CD14-positive monocyte (primary cell): ENCODE data around the gene WIPI1. TPM values are rescaled to one million over a fixed set of nuclear protein-coding genes. Genes with fewer than 3 reads are reported as not detected.

Source experiments
- DNase-seq, 3 donors: peaks; one replicate each; pipeline ENCODE4 v3.0.0-alpha.2; 2011 to 2022
- H2AFZ ChIP-seq: 2 replicates; pipeline ENCODE4 v1.6.0; 2012; ENCODE audit warnings: mild to moderate bottlenecking, low read depth, low read length, inconsistent platforms; ENCODE audit not compliant: insufficient read depth, poor library complexity, severe bottlenecking
- H3K27ac ChIP-seq, 2 donors: 1 replicate in 1 of 2; 2 replicates in 1 of 2; pipeline ENCODE4 v1.5.1; 2012 to 2013; ENCODE audit warnings: low read length in 2 of 2, control low read depth in 1 of 2, inconsistent platforms in 1 of 2, low read depth in 1 of 2, mild to moderate bottlenecking in 1 of 2
- H3K27me3 ChIP-seq, 2 donors: one replicate each; pipeline versions ENCODE4 v1.6.0 to v1.6.1; 2011 to 2013; ENCODE audit warnings: low read length in 2 of 2; ENCODE audit not compliant: control insufficient read depth in 2 of 2, insufficient read depth in 2 of 2
- H3K36me3 ChIP-seq, 2 donors: replicated peaks in 1 of 2; 1 replicate in 1 of 2; 2 replicates in 1 of 2; pipeline versions ENCODE4 v1.5.1 to v1.6.1; 2012 to 2013; ENCODE audit warnings: low read length in 2 of 2, control low read depth in 1 of 2, inconsistent platforms in 1 of 2, mild to moderate bottlenecking in 1 of 2; ENCODE audit not compliant: insufficient read depth in 2 of 2, control insufficient read depth in 1 of 2
- H3K4me1 ChIP-seq, 2 donors: 1 replicate in 1 of 2; 2 replicates in 1 of 2; pipeline versions ENCODE4 v1.5.1 to v1.6.1; 2012 to 2013; ENCODE audit warnings: low read length in 2 of 2, control low read depth in 1 of 2, inconsistent platforms in 1 of 2, mild to moderate bottlenecking in 1 of 2, moderate library complexity in 1 of 2; ENCODE audit not compliant: insufficient read depth in 2 of 2, control insufficient read depth in 1 of 2
- H3K4me2 ChIP-seq: replicated peaks from 2 replicates; pipeline ENCODE3; 2012; ENCODE audit warnings: low read length, moderate library complexity, mild to moderate bottlenecking; ENCODE audit not compliant: poor library complexity, severe bottlenecking; ENCODE audit errors: extremely low read depth
- H3K4me3 ChIP-seq, 3 experiments: fragments of 200-600 bp in 1 of 3; sonication (generic) in 1 of 3; replicated peaks in 1 of 3; 1 replicate in 2 of 3; 2 replicates in 1 of 3; pipeline ENCODE4 v1.5.1; 2011 to 2013; ENCODE audit warnings: low read length in 3 of 3, mild to moderate bottlenecking in 3 of 3, control low read depth in 2 of 3, low read depth in 2 of 3, inconsistent platforms in 1 of 3, moderate library complexity in 1 of 3
- H3K79me2 ChIP-seq: 2 replicates; pipeline ENCODE4 v1.6.0; 2012; ENCODE audit warnings: mild to moderate bottlenecking, control low read depth, inconsistent platforms, low read length, moderate library complexity; ENCODE audit not compliant: insufficient read depth
- H3K9ac ChIP-seq: 2 replicates; pipeline ENCODE4 v1.6.0; 2017; ENCODE audit warnings: low read length, mild to moderate bottlenecking; ENCODE audit not compliant: insufficient read depth, poor library complexity, severe bottlenecking
- H3K9me3 ChIP-seq, 2 donors: replicated peaks in 1 of 2; 1 replicate in 1 of 2; 2 replicates in 1 of 2; pipeline versions ENCODE4 v1.5.1 to v1.6.1; 2012 to 2013; ENCODE audit warnings: low read length in 2 of 2, control low read depth in 1 of 2; ENCODE audit not compliant: control insufficient read depth in 1 of 2, insufficient read depth in 1 of 2
- H4K20me1 ChIP-seq: 2 replicates; pipeline ENCODE4 v1.6.0; 2012; ENCODE audit warnings: mild to moderate bottlenecking, low read length, control low read depth, moderate library complexity; ENCODE audit not compliant: insufficient read depth
- H3K27ac Mint-ChIP-seq, 7 donors: one replicate each; pipeline ENCODE4 v1.8.0; 2020; ENCODE audit warnings: mild to moderate bottlenecking in 7 of 7, mixed read lengths in 7 of 7, moderate library complexity in 6 of 7, inconsistent platforms in 2 of 7
- H3K27me3 Mint-ChIP-seq, 3 donors: one replicate each; pipeline ENCODE4 v1.8.0; 2021 to 2022; ENCODE audit warnings: low read depth in 3 of 3, mild to moderate bottlenecking in 3 of 3, mixed read lengths in 3 of 3, moderate library complexity in 3 of 3, inconsistent platforms in 1 of 3
- H3K36me3 Mint-ChIP-seq, 2 donors: one replicate each; pipeline ENCODE4 v1.8.0; 2020; ENCODE audit warnings: mixed read lengths in 2 of 2, inconsistent platforms in 1 of 2, mild to moderate bottlenecking in 1 of 2
- H3K4me1 Mint-ChIP-seq: one replicate; pipeline ENCODE4 v1.8.0; 2020; ENCODE audit warnings: mild to moderate bottlenecking, mixed read lengths
- H3K4me3 Mint-ChIP-seq, 2 donors: one replicate each; pipeline ENCODE4 v1.8.0; 2020; ENCODE audit warnings: mild to moderate bottlenecking in 2 of 2, mixed read lengths in 2 of 2, moderate library complexity in 1 of 2
- H3K9me3 Mint-ChIP-seq, 7 donors: one replicate each; pipeline ENCODE4 v1.8.0; 2020 to 2022; ENCODE audit warnings: mixed read lengths in 7 of 7, mild to moderate bottlenecking in 6 of 7, moderate library complexity in 6 of 7, inconsistent platforms in 2 of 7
- CTCF ChIP-seq: fragments of 200-600 bp; IDR thresholded peaks from one replicate; pipeline ENCODE4 v1.8.0; 2022; ENCODE audit warnings: antibody characterized with exemption, mild to moderate bottlenecking
- whole genome bisulfite sequencing: methylation state at CpG from one replicate; pipeline ENCODE4 v1.1.5; 2013; ENCODE audit warnings: missing lambda C conversion rate; ENCODE audit not compliant: insufficient coverage; 5-methylcytosine and 5-hydroxymethylcytosine counted together
- intact Hi-C, 2 donors: fragments of 100-400 bp; cut with micrococcal nuclease; formaldehyde crosslinking; loops; one replicate each; pipeline versions ENCODE4 v1.15.0 to v1.15.1; 2023
- polyA plus RNA-seq, 3 donors: library from polyadenylated mRNA; depleted of rRNA in 1 of 3; unstranded in 2 of 3; stranded (reverse) in 1 of 3; fragments of 300-500 nt in 2 of 3; fragments of >200 nt in 1 of 3; fragmentation: Illumina TruSeq in 2 of 3; gene quantifications; 1 replicate in 2 of 3; 2 replicates in 1 of 3; pipeline ENCODE4 v1.2.3, GENCODE V29; 2012 to 2021
- small RNA-seq: library from RNA; depleted of rRNA; stranded (forward); fragments of <200 nt; gene quantifications from one replicate; pipeline ENCODE3, GENCODE V24; 2012; ENCODE audit warnings: low read depth; ENCODE audit not compliant: insufficient read length

Gene WIPI1
- polyA plus RNA-seq, 3 donors = 19.9 to 31.9 (median 22.1) TPM

- no peak overlapping the region for H3K9ac ChIP-seq
- peaks cover 0 to 16% of the 10 kb centered on the region in 2 donors for H3K36me3 ChIP-seq
- no peak overlapping the region for H3K4me3 ChIP-seq
- H3K4me2 ChIP-seq = no peak overlapping the region
- Mint-ChIP-seq H3K4me3 (no peak overlapping the region), H3K9me3 (peaks cover 0 to 7% (median 4%) of the 10 kb centered on the region in 7 donors), H3K4me1 (peaks cover 30% of the 10 kb centered on the region), H3K36me3 (peaks cover 40 to 44% of the 10 kb centered on the region in 2 donors), H3K27ac (no peak overlapping the region), H3K27me3 (peaks cover 0 to 2% (median 0%) of the 10 kb centered on the region in 3 donors)
- no peaks in the 10 kb centered on the region for H4K20me1 ChIP-seq
- peaks cover 0 to 3% of the 10 kb centered on the region in 2 donors for H3K9me3 ChIP-seq
- H3K79me2 ChIP-seq = no peaks in the 10 kb centered on the region
- peaks cover 24 to 27% of the 10 kb centered on the region in 2 donors for H3K4me1 ChIP-seq
- H3K27me3 ChIP-seq = no peaks in the 10 kb centered on the region
- intact Hi-C loops = no loop called here
- H2AFZ ChIP-seq = no peak overlapping the region
- H3K27ac ChIP-seq = no peak overlapping the region
- WGBS = 100% methylated on average over 4 of the region's 8 CpGs
- no peak for TF ChIP-seq CTCF
- DNase-seq = no peak
Measured at GRCh38 chr17:68375566-68375965, 81.7 kb downstream of the WIPI1 start.

Small RNAs within 50 kb of the gene (small RNA-seq; reads per million reads assigned to genes)
- not detected for gene MIR635

Other genes starting within 250 kb of the WIPI1 start
- gene AMZ2, start 209.5 kb downstream of the WIPI1 start, polyA plus RNA-seq = 10 to 100 TPM; 34.0 to 67.6 (median 67.2) TPM
- gene SLC16A6, start 166.4 kb downstream of the WIPI1 start, polyA plus RNA-seq = 10 to 100 TPM; 12.3 to 24.7 (median 14.0) TPM
- 10 to 100 TPM; 15.5 to 19.3 (median 19.2) TPM for gene ARSG, start 166.0 kb downstream of the WIPI1 start, polyA plus RNA-seq
- 100 to 1,000 TPM in 2 of 3 donors, 10 to 100 TPM in 1; 91.9 to 436 (median 300) TPM for gene PRKAR1A, start 54.9 kb upstream of the WIPI1 start, polyA plus RNA-seq
- gene FAM20A, start 143.9 kb upstream of the WIPI1 start, polyA plus RNA-seq = 1 to 10 TPM in 1 of 3 donors, under 1 TPM in 1, not detected in 1; 0.91 to 1.6 TPM